Neural cell (in vitro differentiated cells): ENCODE measurements around the gene CD47. TPM values are rescaled to one million over a fixed set of nuclear protein-coding genes. Genes with fewer than 3 reads are reported as not detected.

Source experiments
- H2AFZ ChIP-seq: fragments of 200-600, 300-800 bp; sonication (generic), shearing (Covaris generic); 2 replicates; pipeline ENCODE4 v1.6.0; 2014; ENCODE audit warnings: low read depth, mild to moderate bottlenecking, antibody characterized with exemption, low read length, moderate library complexity
- H3F3A ChIP-seq: fragments of 200-600 bp; shearing (Covaris generic); 2 replicates; pipeline ENCODE4 v1.6.1; 2016; ENCODE audit warnings: mild to moderate bottlenecking, moderate library complexity, mixed read lengths, antibody characterized with exemption, low read length; ENCODE audit not compliant: insufficient read depth, poor library complexity, severe bottlenecking
- H3K27ac ChIP-seq: fragments of 200-600, 300-800 bp; sonication (generic), shearing (Covaris generic); 2 replicates; pipeline ENCODE4 v1.5.1; 2014; ENCODE audit warnings: mild to moderate bottlenecking, low read length, moderate library complexity
- H3K27me3 ChIP-seq: fragments of 300-800, 200-600 bp; sonication (generic), shearing (Covaris generic); 2 replicates; pipeline ENCODE4 v1.6.0; 2014; ENCODE audit warnings: mild to moderate bottlenecking, low read depth, low read length, moderate library complexity; ENCODE audit not compliant: insufficient read depth
- H3K36me3 ChIP-seq: fragments of 300-800, 200-600 bp; sonication (generic), shearing (Covaris generic); 2 replicates; pipeline ENCODE4 v1.5.1; 2014; ENCODE audit warnings: mild to moderate bottlenecking, antibody characterized with exemption, low read length, moderate library complexity; ENCODE audit not compliant: insufficient read depth
- H3K4me2 ChIP-seq: fragments of 300-800, 200-600 bp; sonication (generic), shearing (Covaris generic); 2 replicates; pipeline ENCODE4 v1.6.0; 2014; ENCODE audit warnings: mild to moderate bottlenecking, low read length
- H3K4me3 ChIP-seq: fragments of 300-800, 200-600 bp; sonication (generic), shearing (Covaris generic); 2 replicates; pipeline ENCODE4 v1.5.1; 2014; ENCODE audit warnings: mild to moderate bottlenecking, low read length, moderate library complexity
- H3K79me2 ChIP-seq: fragments of 200-600 bp; shearing (Covaris generic); replicated peaks from 2 replicates; pipeline ENCODE4 v1.6.0; 2014; ENCODE audit warnings: mild to moderate bottlenecking, low read length, moderate library complexity; ENCODE audit not compliant: insufficient read depth
- H3K9ac ChIP-seq: fragments of 300-800, 200-600 bp; sonication (generic), shearing (Covaris generic); 2 replicates; pipeline ENCODE4 v1.6.1; 2016; ENCODE audit warnings: mild to moderate bottlenecking, low read length, mixed read lengths
- H3K9me2 ChIP-seq: fragments of 200-600 bp; shearing (Covaris generic); 2 replicates; pipeline ENCODE4 v1.6.1; 2016; ENCODE audit warnings: mild to moderate bottlenecking, low read length, mixed read lengths; ENCODE audit not compliant: insufficient read depth
- H3K9me3 ChIP-seq: fragments of 200-600, 300-800 bp; sonication (generic), shearing (Covaris generic); 2 replicates; pipeline ENCODE4 v1.6.1; 2016; ENCODE audit warnings: mild to moderate bottlenecking, mixed run types, low read length, moderate library complexity, mixed read lengths
- H4K20me1 ChIP-seq: fragments of 200-600 bp; shearing (Covaris generic); 2 replicates; pipeline ENCODE4 v1.6.1; 2016; ENCODE audit warnings: mild to moderate bottlenecking, mixed run types; ENCODE audit not compliant: insufficient read depth
- EP300 ChIP-seq: fragments of 450-650 bp; conservative IDR thresholded peaks from 2 replicates; pipeline ENCODE4 v1.6.1; 2014; ENCODE audit warnings: antibody characterized with exemption, mild to moderate bottlenecking, moderate library complexity; ENCODE audit not compliant: poor library complexity, severe bottlenecking
- EZH2 ChIP-seq: fragments of 200-600, 300-800 bp; shearing (Covaris generic), sonication (generic); IDR thresholded peaks from 2 replicates; pipeline ENCODE4 v1.6.1; 2014; ENCODE audit warnings: antibody characterized with exemption, low read length, borderline replicate concordance, mild to moderate bottlenecking; ENCODE audit not compliant: insufficient read depth, poor library complexity, severe bottlenecking
- MXI1 ChIP-seq: fragments of 450-650 bp; conservative IDR thresholded peaks from 2 replicates; pipeline ENCODE4 v1.6.1; 2014; ENCODE audit warnings: antibody characterized with exemption, mild to moderate bottlenecking; ENCODE audit not compliant: poor library complexity, severe bottlenecking
- POLR2AphosphoS5 ChIP-seq: IDR thresholded peaks from 2 replicates; pipeline ENCODE4 v1.6.1; 2012
- RAD21 ChIP-seq: fragments of 450-650 bp; conservative IDR thresholded peaks from 2 replicates; pipeline ENCODE4 v1.6.1; 2014; ENCODE audit warnings: antibody characterized with exemption, mild to moderate bottlenecking, moderate library complexity
- REST ChIP-seq: IDR thresholded peaks from 2 replicates; pipeline ENCODE4 v1.6.1; 2012; ENCODE audit warnings: borderline replicate concordance
- SMC3 ChIP-seq: fragments of 450-650 bp; conservative IDR thresholded peaks from 2 replicates; pipeline ENCODE4 v1.6.1; 2014; ENCODE audit warnings: antibody characterized with exemption, mild to moderate bottlenecking, moderate library complexity; ENCODE audit not compliant: poor library complexity
- TAF1 ChIP-seq: IDR thresholded peaks from 2 replicates; pipeline ENCODE4 v1.6.1; 2012; ENCODE audit warnings: low read depth
- polyA plus RNA-seq: library from polyadenylated mRNA; depleted of rRNA; stranded (reverse); fragments of >200 nt; gene quantifications from 2 replicates; pipeline ENCODE4 v1.2.3, GENCODE V29; 2014
- TF ChIP-seq, protein P1 (sequence below): fragments of 450-650 bp; IDR thresholded peaks from 2 replicates; pipeline ENCODE4 v1.5.1; 2014; ENCODE audit warnings: antibody characterized with exemption, mild to moderate bottlenecking, moderate library complexity; ENCODE audit not compliant: poor library complexity, severe bottlenecking

CD47 gene
- polyA plus RNA-seq, 1 donor from 2014 or later: 128 TPM

DNA sequence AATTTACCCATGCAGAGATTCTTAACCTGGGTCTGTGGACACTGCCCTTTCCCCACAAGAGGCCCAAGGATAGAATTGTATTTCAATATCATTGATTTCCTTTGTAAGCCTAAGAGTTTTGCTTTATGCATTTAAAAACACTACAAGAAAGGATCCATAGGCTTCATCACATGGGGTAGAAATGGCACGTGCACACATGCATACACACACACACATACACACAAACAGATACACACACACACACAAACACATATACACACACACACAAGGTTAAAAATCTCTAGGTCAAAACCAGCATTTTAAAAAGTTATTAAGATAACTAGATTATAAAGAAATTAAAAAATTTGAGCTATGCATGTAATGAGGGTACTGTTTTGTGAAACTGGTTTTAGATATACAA, 35.5 kb upstream of the CD47 start:
- no peaks in the 10 kb centered on the region for H3K36me3 ChIP-seq
- TF ChIP-seq EP300 (no peak), SMC3 (no peak), RAD21 (no peak), MXI1 (no peak), EZH2 (no peak)
- TF ChIP-seq, protein P1, sequence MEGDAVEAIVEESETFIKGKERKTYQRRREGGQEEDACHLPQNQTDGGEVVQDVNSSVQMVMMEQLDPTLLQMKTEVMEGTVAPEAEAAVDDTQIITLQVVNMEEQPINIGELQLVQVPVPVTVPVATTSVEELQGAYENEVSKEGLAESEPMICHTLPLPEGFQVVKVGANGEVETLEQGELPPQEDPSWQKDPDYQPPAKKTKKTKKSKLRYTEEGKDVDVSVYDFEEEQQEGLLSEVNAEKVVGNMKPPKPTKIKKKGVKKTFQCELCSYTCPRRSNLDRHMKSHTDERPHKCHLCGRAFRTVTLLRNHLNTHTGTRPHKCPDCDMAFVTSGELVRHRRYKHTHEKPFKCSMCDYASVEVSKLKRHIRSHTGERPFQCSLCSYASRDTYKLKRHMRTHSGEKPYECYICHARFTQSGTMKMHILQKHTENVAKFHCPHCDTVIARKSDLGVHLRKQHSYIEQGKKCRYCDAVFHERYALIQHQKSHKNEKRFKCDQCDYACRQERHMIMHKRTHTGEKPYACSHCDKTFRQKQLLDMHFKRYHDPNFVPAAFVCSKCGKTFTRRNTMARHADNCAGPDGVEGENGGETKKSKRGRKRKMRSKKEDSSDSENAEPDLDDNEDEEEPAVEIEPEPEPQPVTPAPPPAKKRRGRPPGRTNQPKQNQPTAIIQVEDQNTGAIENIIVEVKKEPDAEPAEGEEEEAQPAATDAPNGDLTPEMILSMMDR: no peak
- no peaks in the 10 kb centered on the region for H4K20me1 ChIP-seq
- H3K9ac ChIP-seq: no peak overlapping the region
- H3K27me3 ChIP-seq: no peaks in the 10 kb centered on the region
- H3K79me2 ChIP-seq: no peaks in the 10 kb centered on the region
- no peak overlapping the region for H3K4me3 ChIP-seq
- peak overlapping the region; percentile 66 for H3K27ac ChIP-seq
- no peaks in the 10 kb centered on the region for H3K9me3 ChIP-seq
- no peak overlapping the region for H2AFZ ChIP-seq
- no peak overlapping the region for H3K4me2 ChIP-seq
- H3K9me2 ChIP-seq: no peaks in the 10 kb centered on the region
- no peaks in the 10 kb centered on the region for H3F3A ChIP-seq

- no peaks in the 10 kb centered on the region for H3K79me2 ChIP-seq
- H3K27ac ChIP-seq: peak overlapping the region; percentile 66
- H2AFZ ChIP-seq: no peak overlapping the region
- no peaks in the 10 kb centered on the region for H4K20me1 ChIP-seq
- peak; percentile 45 for TF ChIP-seq EP300
- TF ChIP-seq SMC3: no peak
- TF ChIP-seq MXI1: no peak
- TF ChIP-seq RAD21: peak; percentile 8
- no peak for TF ChIP-seq EZH2
- no peak for TF ChIP-seq TAF1
- TF ChIP-seq, protein P1: no peak
- peak; percentile 25 for TF ChIP-seq POLR2AphosphoS5
- no peak for TF ChIP-seq REST
- H3K9ac ChIP-seq: no peak overlapping the region
- peak overlapping the region; percentile 23 for H3K4me3 ChIP-seq
- no peak overlapping the region for H3K4me2 ChIP-seq
- H3K9me3 ChIP-seq: no peaks in the 10 kb centered on the region
- H3K27me3 ChIP-seq: no peaks in the 10 kb centered on the region
- H3F3A ChIP-seq: no peaks in the 10 kb centered on the region
- H3K9me2 ChIP-seq: no peaks in the 10 kb centered on the region
- H3K36me3 ChIP-seq: no peaks in the 10 kb centered on the region
Observed at GRCh38 chr3:108125550-108126071, 34.8 kb upstream of the CD47 start.
